CD14-positive monocyte (primary cell): ENCODE data around the gene MKLN1. TPM values are rescaled to one million over a fixed set of nuclear protein-coding genes. Genes with fewer than 3 reads are reported as not detected.

Experiments
- DNase-seq, 3 donors: peaks; one replicate each; pipeline ENCODE4 v3.0.0-alpha.2; 2011 to 2022
- H2AFZ ChIP-seq: 2 replicates; pipeline ENCODE4 v1.6.0; 2012; ENCODE audit warnings: mild to moderate bottlenecking, low read depth, low read length, inconsistent platforms; ENCODE audit not compliant: insufficient read depth, poor library complexity, severe bottlenecking
- H3K27ac ChIP-seq, 2 donors: 1 replicate in 1 of 2; 2 replicates in 1 of 2; pipeline ENCODE4 v1.5.1; 2012 to 2013; ENCODE audit warnings: low read length in 2 of 2, control low read depth in 1 of 2, inconsistent platforms in 1 of 2, low read depth in 1 of 2, mild to moderate bottlenecking in 1 of 2
- H3K27me3 ChIP-seq, 2 donors: one replicate each; pipeline versions ENCODE4 v1.6.0 to v1.6.1; 2011 to 2013; ENCODE audit warnings: low read length in 2 of 2; ENCODE audit not compliant: control insufficient read depth in 2 of 2, insufficient read depth in 2 of 2
- H3K36me3 ChIP-seq, 2 donors: replicated peaks in 1 of 2; 1 replicate in 1 of 2; 2 replicates in 1 of 2; pipeline versions ENCODE4 v1.5.1 to v1.6.1; 2012 to 2013; ENCODE audit warnings: low read length in 2 of 2, control low read depth in 1 of 2, inconsistent platforms in 1 of 2, mild to moderate bottlenecking in 1 of 2; ENCODE audit not compliant: insufficient read depth in 2 of 2, control insufficient read depth in 1 of 2
- H3K4me1 ChIP-seq, 2 donors: 1 replicate in 1 of 2; 2 replicates in 1 of 2; pipeline versions ENCODE4 v1.5.1 to v1.6.1; 2012 to 2013; ENCODE audit warnings: low read length in 2 of 2, control low read depth in 1 of 2, inconsistent platforms in 1 of 2, mild to moderate bottlenecking in 1 of 2, moderate library complexity in 1 of 2; ENCODE audit not compliant: insufficient read depth in 2 of 2, control insufficient read depth in 1 of 2
- H3K4me2 ChIP-seq: replicated peaks from 2 replicates; pipeline ENCODE3; 2012; ENCODE audit warnings: low read length, moderate library complexity, mild to moderate bottlenecking; ENCODE audit not compliant: poor library complexity, severe bottlenecking; ENCODE audit errors: extremely low read depth
- H3K4me3 ChIP-seq, 3 experiments: fragments of 200-600 bp in 1 of 3; sonication (generic) in 1 of 3; replicated peaks in 1 of 3; 1 replicate in 2 of 3; 2 replicates in 1 of 3; pipeline ENCODE4 v1.5.1; 2011 to 2013; ENCODE audit warnings: low read length in 3 of 3, mild to moderate bottlenecking in 3 of 3, control low read depth in 2 of 3, low read depth in 2 of 3, inconsistent platforms in 1 of 3, moderate library complexity in 1 of 3
- H3K79me2 ChIP-seq: 2 replicates; pipeline ENCODE4 v1.6.0; 2012; ENCODE audit warnings: mild to moderate bottlenecking, control low read depth, inconsistent platforms, low read length, moderate library complexity; ENCODE audit not compliant: insufficient read depth
- H3K9ac ChIP-seq: 2 replicates; pipeline ENCODE4 v1.6.0; 2017; ENCODE audit warnings: low read length, mild to moderate bottlenecking; ENCODE audit not compliant: insufficient read depth, poor library complexity, severe bottlenecking
- H3K9me3 ChIP-seq, 2 donors: replicated peaks in 1 of 2; 1 replicate in 1 of 2; 2 replicates in 1 of 2; pipeline versions ENCODE4 v1.5.1 to v1.6.1; 2012 to 2013; ENCODE audit warnings: low read length in 2 of 2, control low read depth in 1 of 2; ENCODE audit not compliant: control insufficient read depth in 1 of 2, insufficient read depth in 1 of 2
- H4K20me1 ChIP-seq: 2 replicates; pipeline ENCODE4 v1.6.0; 2012; ENCODE audit warnings: mild to moderate bottlenecking, low read length, control low read depth, moderate library complexity; ENCODE audit not compliant: insufficient read depth
- H3K27ac Mint-ChIP-seq, 7 donors: one replicate each; pipeline ENCODE4 v1.8.0; 2020; ENCODE audit warnings: mild to moderate bottlenecking in 7 of 7, mixed read lengths in 7 of 7, moderate library complexity in 6 of 7, inconsistent platforms in 2 of 7
- H3K27me3 Mint-ChIP-seq, 3 donors: one replicate each; pipeline ENCODE4 v1.8.0; 2021 to 2022; ENCODE audit warnings: low read depth in 3 of 3, mild to moderate bottlenecking in 3 of 3, mixed read lengths in 3 of 3, moderate library complexity in 3 of 3, inconsistent platforms in 1 of 3
- H3K36me3 Mint-ChIP-seq, 2 donors: one replicate each; pipeline ENCODE4 v1.8.0; 2020; ENCODE audit warnings: mixed read lengths in 2 of 2, inconsistent platforms in 1 of 2, mild to moderate bottlenecking in 1 of 2
- H3K4me1 Mint-ChIP-seq: one replicate; pipeline ENCODE4 v1.8.0; 2020; ENCODE audit warnings: mild to moderate bottlenecking, mixed read lengths
- H3K4me3 Mint-ChIP-seq, 2 donors: one replicate each; pipeline ENCODE4 v1.8.0; 2020; ENCODE audit warnings: mild to moderate bottlenecking in 2 of 2, mixed read lengths in 2 of 2, moderate library complexity in 1 of 2
- H3K9me3 Mint-ChIP-seq, 7 donors: one replicate each; pipeline ENCODE4 v1.8.0; 2020 to 2022; ENCODE audit warnings: mixed read lengths in 7 of 7, mild to moderate bottlenecking in 6 of 7, moderate library complexity in 6 of 7, inconsistent platforms in 2 of 7
- WGBS: methylation state at CpG from one replicate; pipeline ENCODE4 v1.1.5; 2013; ENCODE audit warnings: missing lambda C conversion rate; ENCODE audit not compliant: insufficient coverage; 5-methylcytosine and 5-hydroxymethylcytosine counted together
- intact Hi-C, 2 donors: fragments of 100-400 bp; cut with micrococcal nuclease; formaldehyde crosslinking; loops; one replicate each; pipeline versions ENCODE4 v1.15.0 to v1.15.1; 2023
- polyA plus RNA-seq, 3 donors: library from polyadenylated mRNA; depleted of rRNA in 1 of 3; unstranded in 2 of 3; stranded (reverse) in 1 of 3; fragments of 300-500 nt in 2 of 3; fragments of >200 nt in 1 of 3; fragmentation: Illumina TruSeq in 2 of 3; gene quantifications; 1 replicate in 2 of 3; 2 replicates in 1 of 3; pipeline ENCODE4 v1.2.3, GENCODE V29; 2012 to 2021
- TF ChIP-seq, protein P1 (sequence below): fragments of 200-600 bp; IDR thresholded peaks from one replicate; pipeline ENCODE4 v1.8.0; 2022; ENCODE audit warnings: antibody characterized with exemption, mild to moderate bottlenecking

The MKLN1 gene
- polyA plus RNA-seq, 3 donors = 12.2 to 18.5 (median 17.2) TPM

DNA sequence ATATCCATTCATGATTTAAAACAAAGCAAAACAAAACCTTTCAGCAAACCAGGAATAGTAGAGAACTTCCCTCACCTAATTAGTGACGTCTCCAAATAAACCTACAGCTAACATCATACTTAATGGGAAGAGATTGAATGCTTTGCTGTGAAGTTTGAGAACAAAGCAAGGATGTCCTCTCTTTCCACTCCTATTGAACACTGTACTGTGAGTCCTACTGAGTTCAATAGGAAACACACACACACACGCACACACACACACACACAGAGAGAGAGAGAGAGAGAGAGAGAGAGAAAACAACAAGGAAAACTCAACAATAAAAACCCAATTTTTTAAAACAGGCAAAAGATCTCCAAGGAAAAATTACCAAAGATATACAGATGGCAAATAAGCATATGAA lies 196.4 kb downstream of the MKLN1 start:
- Histone ChIP-seq H3K27ac (no peak overlapping the region), H3K4me2 (no peak overlapping the region), H3K27me3 (no peaks in the 10 kb centered on the region), H4K20me1 (no peaks in the 10 kb centered on the region), H3K4me1 (no peaks in the 10 kb centered on the region), H2AFZ (no peak overlapping the region), H3K4me3 (no peak overlapping the region), H3K9ac (no peak overlapping the region), H3K36me3 (no peaks in the 10 kb centered on the region), H3K9me3 (no peaks in the 10 kb centered on the region), H3K79me2 (no peaks in the 10 kb centered on the region)
- Mint-ChIP-seq H3K27me3 (peaks cover 0 to 2% (median 0%) of the 10 kb centered on the region in 3 donors), H3K36me3 (no peaks in the 10 kb centered on the region), H3K9me3 (no peaks in the 10 kb centered on the region), H3K27ac (no peak overlapping the region), H3K4me1 (peaks cover 8% of the 10 kb centered on the region), H3K4me3 (no peak overlapping the region)
- intact Hi-C loops = no loop called here
- WGBS = no CpG with 5 or more reads among the region's 2 CpGs
- no peak for DNase-seq
- TF ChIP-seq, protein P1, sequence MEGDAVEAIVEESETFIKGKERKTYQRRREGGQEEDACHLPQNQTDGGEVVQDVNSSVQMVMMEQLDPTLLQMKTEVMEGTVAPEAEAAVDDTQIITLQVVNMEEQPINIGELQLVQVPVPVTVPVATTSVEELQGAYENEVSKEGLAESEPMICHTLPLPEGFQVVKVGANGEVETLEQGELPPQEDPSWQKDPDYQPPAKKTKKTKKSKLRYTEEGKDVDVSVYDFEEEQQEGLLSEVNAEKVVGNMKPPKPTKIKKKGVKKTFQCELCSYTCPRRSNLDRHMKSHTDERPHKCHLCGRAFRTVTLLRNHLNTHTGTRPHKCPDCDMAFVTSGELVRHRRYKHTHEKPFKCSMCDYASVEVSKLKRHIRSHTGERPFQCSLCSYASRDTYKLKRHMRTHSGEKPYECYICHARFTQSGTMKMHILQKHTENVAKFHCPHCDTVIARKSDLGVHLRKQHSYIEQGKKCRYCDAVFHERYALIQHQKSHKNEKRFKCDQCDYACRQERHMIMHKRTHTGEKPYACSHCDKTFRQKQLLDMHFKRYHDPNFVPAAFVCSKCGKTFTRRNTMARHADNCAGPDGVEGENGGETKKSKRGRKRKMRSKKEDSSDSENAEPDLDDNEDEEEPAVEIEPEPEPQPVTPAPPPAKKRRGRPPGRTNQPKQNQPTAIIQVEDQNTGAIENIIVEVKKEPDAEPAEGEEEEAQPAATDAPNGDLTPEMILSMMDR = no peak

DNA sequence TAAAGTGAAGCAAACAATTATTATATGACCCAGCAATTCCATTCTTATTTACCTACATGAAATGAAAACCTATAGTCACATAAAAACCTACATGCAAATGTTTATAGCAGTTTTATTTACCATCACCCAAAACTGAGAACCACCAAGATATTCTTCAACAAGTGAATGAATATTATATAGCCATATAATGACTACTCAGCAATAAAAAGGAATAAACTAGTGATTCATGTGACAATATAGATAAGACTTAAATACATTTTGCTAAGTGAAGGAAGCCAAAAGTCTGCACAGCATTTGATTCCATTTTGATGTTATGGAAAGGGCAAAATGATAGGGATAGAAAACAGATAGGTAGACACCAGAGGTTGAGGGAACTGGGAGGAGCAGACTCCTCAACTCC lies 197.0 kb downstream of the MKLN1 start:
- H3K9me3 ChIP-seq = no peaks in the 10 kb centered on the region
- H2AFZ ChIP-seq = no peak overlapping the region
- Mint-ChIP-seq H3K4me1 (peaks cover 8% of the 10 kb centered on the region), H3K9me3 (no peaks in the 10 kb centered on the region), H3K27ac (no peak overlapping the region), H3K36me3 (no peaks in the 10 kb centered on the region), H3K4me3 (no peak overlapping the region), H3K27me3 (peaks cover 0 to 4% (median 3%) of the 10 kb centered on the region in 3 donors)
- no peaks in the 10 kb centered on the region for H3K79me2 ChIP-seq
- no peaks in the 10 kb centered on the region for H3K4me1 ChIP-seq
- TF ChIP-seq, protein P1 = no peak
- intact Hi-C loops = no loop called here
- no peak overlapping the region for H3K4me2 ChIP-seq
- H3K27me3 ChIP-seq = no peaks in the 10 kb centered on the region
- no peak for DNase-seq
- H3K27ac ChIP-seq = no peak overlapping the region
- no peak overlapping the region for H3K4me3 ChIP-seq
- no peaks in the 10 kb centered on the region for H4K20me1 ChIP-seq
- H3K36me3 ChIP-seq = no peaks in the 10 kb centered on the region
- no peak overlapping the region for H3K9ac ChIP-seq
